ENCODE measurements around the gene CLEC3B.
"Not testable (repeated sequence)": the region's sequence is repeated elsewhere in the genome, so short reads cannot be mapped to it uniquely, and the experiment has no call there.

DNA sequence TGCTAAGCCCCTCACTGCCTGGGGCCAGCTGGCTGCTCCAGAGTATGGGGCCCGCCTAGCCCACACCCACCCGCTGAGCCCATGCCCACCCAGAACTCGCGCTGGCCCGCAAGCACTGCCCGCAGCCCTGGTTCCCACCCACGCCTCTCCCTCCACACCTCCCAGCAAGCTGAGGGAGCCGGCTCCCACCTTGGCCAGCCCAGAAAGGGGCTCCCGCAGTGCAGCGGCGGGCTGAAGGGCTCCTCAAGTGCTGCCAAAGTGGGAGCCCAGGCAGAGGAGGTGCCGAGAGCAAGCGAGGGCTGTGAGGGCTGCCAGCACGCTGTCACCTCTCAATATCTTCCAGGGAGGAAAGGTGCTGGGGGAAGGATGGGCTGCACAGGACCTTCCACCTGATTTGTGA, 39.8 kb upstream of the CLEC3B start:
- TF ChIP-seq, protein P1, sequence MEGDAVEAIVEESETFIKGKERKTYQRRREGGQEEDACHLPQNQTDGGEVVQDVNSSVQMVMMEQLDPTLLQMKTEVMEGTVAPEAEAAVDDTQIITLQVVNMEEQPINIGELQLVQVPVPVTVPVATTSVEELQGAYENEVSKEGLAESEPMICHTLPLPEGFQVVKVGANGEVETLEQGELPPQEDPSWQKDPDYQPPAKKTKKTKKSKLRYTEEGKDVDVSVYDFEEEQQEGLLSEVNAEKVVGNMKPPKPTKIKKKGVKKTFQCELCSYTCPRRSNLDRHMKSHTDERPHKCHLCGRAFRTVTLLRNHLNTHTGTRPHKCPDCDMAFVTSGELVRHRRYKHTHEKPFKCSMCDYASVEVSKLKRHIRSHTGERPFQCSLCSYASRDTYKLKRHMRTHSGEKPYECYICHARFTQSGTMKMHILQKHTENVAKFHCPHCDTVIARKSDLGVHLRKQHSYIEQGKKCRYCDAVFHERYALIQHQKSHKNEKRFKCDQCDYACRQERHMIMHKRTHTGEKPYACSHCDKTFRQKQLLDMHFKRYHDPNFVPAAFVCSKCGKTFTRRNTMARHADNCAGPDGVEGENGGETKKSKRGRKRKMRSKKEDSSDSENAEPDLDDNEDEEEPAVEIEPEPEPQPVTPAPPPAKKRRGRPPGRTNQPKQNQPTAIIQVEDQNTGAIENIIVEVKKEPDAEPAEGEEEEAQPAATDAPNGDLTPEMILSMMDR (conservative IDR thresholded peaks at IDR 0.05; ENCODE audit: low read length) = not testable (repeated sequence)
- not testable (repeated sequence) for TF ChIP-seq EZH2phosphoT487 (IDR thresholded peaks at IDR 0.05; ENCODE audit: borderline replicate concordance)

Measured in Loucy (cell line).